Measurements from ENCODE around the gene IFT22.
A peak's percentile ranks its signal among the peaks of the same experiment; 100 is the strongest.

IFT22 gene

GRCh38 chr7:101315336-101315735 lies 6.3 kb downstream of the IFT22 start:
- DNase-seq (ENCODE audit: low read depth), result no peak
- peak; percentile 70 for TF ChIP-seq CTCF (IDR thresholded peaks at IDR 0.05; ENCODE audit: control insufficient read depth, extremely low read depth, insufficient read depth)
- H3K4me3 ChIP-seq (ENCODE audit: low read depth, low read length), result no peak overlapping the region

GRCh38 chr7:101308245-101309085 lies 13.1 kb downstream of the IFT22 start:
- no peak for TF ChIP-seq CTCF (IDR thresholded peaks at IDR 0.05; ENCODE audit: control insufficient read depth, extremely low read depth, insufficient read depth)
- DNase-seq (ENCODE audit: low read depth), result peak; percentile 74
- H3K4me3 ChIP-seq (ENCODE audit: low read depth, low read length), result peak overlapping the region; percentile 73

GRCh38 chr7:101306307-101306706 lies 15.3 kb downstream of the IFT22 start:
- TF ChIP-seq CTCF (IDR thresholded peaks at IDR 0.05; ENCODE audit: control insufficient read depth, extremely low read depth, insufficient read depth), result no peak
- no peak overlapping the region for H3K4me3 ChIP-seq (ENCODE audit: low read depth, low read length)
- DNase-seq (ENCODE audit: low read depth), result no peak

GRCh38 chr7:101303102-101303701 lies 18.4 kb downstream of the IFT22 start:
- TF ChIP-seq CTCF (IDR thresholded peaks at IDR 0.05; ENCODE audit: control insufficient read depth, extremely low read depth, insufficient read depth), result no peak
- no peak overlapping the region for H3K4me3 ChIP-seq (ENCODE audit: low read depth, low read length)
- no peak for DNase-seq (ENCODE audit: low read depth)

- no peak for DNase-seq (ENCODE audit: low read depth)
- no peak for TF ChIP-seq CTCF (IDR thresholded peaks at IDR 0.05; ENCODE audit: control insufficient read depth, extremely low read depth, insufficient read depth)
- H3K4me3 ChIP-seq (ENCODE audit: low read depth, low read length), result no peak overlapping the region
Observed at GRCh38 chr7:101302641-101303101, 18.9 kb downstream of the IFT22 start.

- no peak for DNase-seq (ENCODE audit: low read depth)
- no peak for TF ChIP-seq CTCF (IDR thresholded peaks at IDR 0.05; ENCODE audit: control insufficient read depth, extremely low read depth, insufficient read depth)
- no peak overlapping the region for H3K4me3 ChIP-seq (ENCODE audit: low read depth, low read length)
Observed at GRCh38 chr7:101300465-101301376, 20.9 kb downstream of the IFT22 start.
